Prostate gland (tissue), 2 donors: ENCODE results near the gene ADGRB3. TPM values are rescaled to one million over a fixed set of nuclear protein-coding genes. Genes with fewer than 3 reads are reported as not detected.
"Not testable (repeated sequence)": the region's sequence is repeated elsewhere in the genome, so short reads cannot be mapped to it uniquely, and the experiment has no call there.

Experiments
- DNase-seq: peaks from one replicate; pipeline ENCODE4 v3.0.0-alpha.2; 2019; ENCODE audit warnings: low spot score
- H3K27ac ChIP-seq, 2 donors: fragments of 200-600 bp; sonication (generic); 2 replicates each; pipeline ENCODE4 v1.5.1; 2017 to 2019
- H3K27me3 ChIP-seq: fragments of 200-600 bp; sonication (generic); replicated peaks from 2 replicates; pipeline ENCODE4 v1.5.1; 2019; ENCODE audit not compliant: insufficient read depth
- H3K36me3 ChIP-seq, 2 donors: fragments of 200-600 bp; sonication (generic); 1 replicate in 1 of 2; 2 replicates in 1 of 2; pipeline versions ENCODE4 v1.5.1 to v1.8.1; 2017 to 2019
- H3K4me1 ChIP-seq: fragments of 200-600 bp; sonication (generic); replicated peaks from 2 replicates; pipeline ENCODE4 v1.5.1; 2019
- H3K4me3 ChIP-seq, 2 donors: fragments of 200-600 bp; sonication (generic); 2 replicates each; pipeline ENCODE4 v1.5.1; 2017 to 2019
- H3K9me3 ChIP-seq: fragments of 200-600 bp; sonication (generic); 2 replicates; pipeline ENCODE4 v1.5.1; 2017
- CTCF ChIP-seq, 4 experiments: fragments of 200-600 bp in 2 of 4; fragments of 450-650 bp in 2 of 4; sonication (generic) in 2 of 4; IDR thresholded peaks; 1 replicate in 3 of 4; 2 replicates in 1 of 4; pipeline ENCODE4 v1.5.1; 2016 to 2019; ENCODE audit warnings: antibody characterized with exemption in 4 of 4, mild to moderate bottlenecking in 2 of 4, moderate library complexity in 2 of 4
- POLR2A ChIP-seq: fragments of 450-650 bp; IDR thresholded peaks from one replicate; pipeline ENCODE4 v1.6.1; 2016; ENCODE audit warnings: antibody characterized with exemption, mild to moderate bottlenecking
- POLR2AphosphoS5 ChIP-seq: sonication (generic); formaldehyde crosslinking; IDR thresholded peaks from one replicate; pipeline ENCODE4 v1.6.1; 2017; ENCODE audit warnings: antibody characterized with exemption
- WGBS: methylation state at CpG from one replicate; pipeline ENCODE4 v1.1.5; 2018; 5-methylcytosine and 5-hydroxymethylcytosine counted together
- intact Hi-C: fragments of 100-400 bp; cut with DNase I; formaldehyde crosslinking; loops from one replicate; pipeline ENCODE4 v1.14.2; 2022
- total RNA-seq, 2 donors: library from RNA; depleted of rRNA; stranded (reverse); fragments of >200 nt; gene quantifications; one replicate each; pipeline ENCODE4 v1.1.0, GENCODE V29; 2016

ADGRB3 gene
- total RNA-seq, 2 donors from 2014 or later, result 0.59 to 3.1 TPM

DNA sequence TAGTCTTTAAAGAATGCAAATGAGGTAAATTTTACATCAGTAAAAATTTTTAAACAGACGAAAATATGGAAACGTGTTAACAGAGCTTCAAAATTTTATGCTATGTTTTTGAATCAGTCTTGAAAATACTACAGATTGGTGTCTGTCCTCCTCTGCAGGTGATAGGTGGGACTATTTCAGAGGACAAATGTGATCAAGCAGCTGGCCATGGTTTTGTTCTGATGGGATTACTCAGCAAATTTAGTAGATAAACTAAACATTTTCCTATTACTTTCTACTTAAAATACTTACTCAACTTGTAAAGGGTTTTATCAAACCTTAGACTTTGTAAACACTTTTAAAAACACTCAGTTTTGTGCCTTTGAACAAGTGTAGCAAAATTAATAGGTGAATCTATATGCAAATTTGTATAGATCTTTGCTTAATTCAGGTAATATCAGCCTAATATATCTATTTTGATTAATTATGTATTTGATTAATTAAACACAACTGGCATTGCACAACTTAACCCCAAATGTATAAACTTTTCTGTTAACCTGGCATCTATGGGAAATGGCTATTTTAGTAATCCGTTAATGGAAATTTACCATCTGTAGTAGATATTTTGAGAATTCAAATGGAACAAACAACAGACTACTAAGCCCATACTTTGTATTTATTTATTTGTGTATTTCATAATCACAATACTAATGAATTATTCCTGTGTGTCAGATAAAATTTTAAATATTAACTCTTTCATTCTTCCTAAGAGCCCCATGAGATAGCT lies 22.5 kb downstream of the ADGRB3 start:
- DNase-seq, result no peak
- Histone ChIP-seq H3K4me3 (no peak overlapping the region), H3K27me3 (no peaks in the 10 kb centered on the region), H3K9me3 (no peaks in the 10 kb centered on the region), H3K36me3 (no peaks in the 10 kb centered on the region), H3K27ac (no peak overlapping the region), H3K4me1 (no peaks in the 10 kb centered on the region)
- TF ChIP-seq POLR2AphosphoS5 (no peak), POLR2A (no peak), CTCF (IDR thresholded peaks at IDR 0.05) (no peak)
- WGBS, result 83% methylated on average over 3 of the region's 3 CpGs
- intact Hi-C loops, result no loop called here

GRCh38 chr6:68658338-68658737 lies 23.3 kb downstream of the ADGRB3 start:
- Histone ChIP-seq H3K27ac (no peak overlapping the region), H3K4me1 (no peaks in the 10 kb centered on the region), H3K36me3 (no peaks in the 10 kb centered on the region), H3K9me3 (no peaks in the 10 kb centered on the region), H3K4me3 (no peak overlapping the region), H3K27me3 (no peaks in the 10 kb centered on the region)
- no peak for TF ChIP-seq CTCF (IDR thresholded peaks at IDR 0.05)
- TF ChIP-seq POLR2AphosphoS5, result no peak
- no peak for TF ChIP-seq POLR2A
- intact Hi-C loops, result no loop called here
- DNase-seq, result no peak
- WGBS, result 69% methylated on average over 2 of the region's 2 CpGs

GRCh38 chr6:68673255-68673654 lies 38.2 kb downstream of the ADGRB3 start:
- Histone ChIP-seq H3K9me3 (no peaks in the 10 kb centered on the region), H3K36me3 (no peaks in the 10 kb centered on the region), H3K27me3 (no peaks in the 10 kb centered on the region), H3K27ac (no peak overlapping the region), H3K4me3 (no peak overlapping the region), H3K4me1 (no peaks in the 10 kb centered on the region)
- no peak for TF ChIP-seq POLR2AphosphoS5
- TF ChIP-seq CTCF (IDR thresholded peaks at IDR 0.05), result no peak
- no peak for TF ChIP-seq POLR2A
- intact Hi-C loops, result no loop called here
- no peak for DNase-seq

DNA sequence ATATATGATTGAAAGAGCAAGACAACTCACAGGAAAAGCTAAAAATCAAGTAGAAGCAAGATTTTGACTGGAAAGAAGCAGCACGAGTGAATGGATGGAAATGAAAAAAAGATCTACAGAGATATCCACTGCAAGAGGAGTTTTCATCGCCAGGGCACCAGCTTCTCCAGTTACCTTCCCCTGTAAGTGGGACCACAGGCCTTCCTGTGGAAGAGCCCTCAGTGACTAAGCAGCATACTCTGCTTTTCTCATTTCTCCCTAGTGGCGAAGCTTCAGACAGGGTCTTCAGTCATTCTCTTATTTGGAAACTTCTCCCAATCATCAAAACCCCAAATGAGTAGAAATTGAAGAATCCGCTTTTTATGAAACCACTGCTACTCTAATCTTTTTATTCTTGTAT lies 40.5 kb downstream of the ADGRB3 start:
- Histone ChIP-seq H3K27ac (no peak overlapping the region), H3K27me3 (no peaks in the 10 kb centered on the region), H3K4me3 (no peak overlapping the region), H3K4me1 (no peaks in the 10 kb centered on the region), H3K9me3 (no peaks in the 10 kb centered on the region), H3K36me3 (no peaks in the 10 kb centered on the region)
- DNase-seq, result no peak
- TF ChIP-seq CTCF (IDR thresholded peaks at IDR 0.05), result no peak
- no peak for TF ChIP-seq POLR2AphosphoS5
- TF ChIP-seq POLR2A, result no peak
- WGBS, result 89% methylated on average over 4 of the region's 4 CpGs
- intact Hi-C loops, result no loop called here

DNA sequence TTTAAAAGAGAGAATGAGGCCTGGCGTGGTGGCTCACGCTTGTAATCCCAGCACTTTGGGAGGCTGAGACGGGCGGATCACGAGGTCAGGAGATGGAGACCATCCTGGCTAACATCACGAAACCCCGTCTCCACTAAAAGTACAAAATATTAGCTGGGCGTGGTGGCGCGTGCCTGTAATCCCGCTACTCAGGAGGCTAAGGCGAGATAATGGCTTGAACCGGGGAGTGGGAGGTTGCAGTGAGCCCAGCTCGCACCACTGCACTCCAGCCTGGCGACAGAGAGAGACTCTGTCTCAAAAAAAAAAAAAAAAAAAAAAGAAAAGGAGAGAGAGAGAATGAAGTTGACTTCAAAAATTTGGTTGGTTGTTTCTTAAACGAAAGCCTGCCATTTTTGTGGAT lies 41.0 kb downstream of the ADGRB3 start:
- DNase-seq, H3K9me3 ChIP-seq, intact Hi-C loops, H3K36me3 ChIP-seq, H3K27me3 ChIP-seq, H3K4me3 ChIP-seq, H3K4me1 ChIP-seq, H3K27ac ChIP-seq: not testable (repeated sequence)
- 92% methylated on average over 16 of the region's 16 CpGs for WGBS
